T47D (cell line): ENCODE data around the gene CDC42SE2.

Experiments used
- DNase-seq, 2 experiments: peaks; one replicate each; pipeline versions ENCODE4 v3.0.0 to v3.0.0-alpha.2; 2011 to 2012; ENCODE audit warnings: low read depth in 1 of 2, low spot score in 1 of 2
- JUND ChIP-seq: IDR thresholded peaks from 2 replicates; pipeline ENCODE4 v1.6.1; 2012; ENCODE audit warnings: low read depth
- in situ Hi-C: cut with HindIII; loops from 2 replicates; pipeline ENCODE4 v1.10.0; 2016; ENCODE audit warnings: low sequenced_read_pairs, low pct_unique_long_range_greater_than_20kb

The CDC42SE2 gene

GRCh38 chr5:131357739-131358561 is 94.1 kb downstream of the CDC42SE2 start:
- DNase-seq: peak in 1 of 2 experiments; percentile 29
- in situ Hi-C loops: no loop called here
- TF ChIP-seq JUND: no peak

DNA sequence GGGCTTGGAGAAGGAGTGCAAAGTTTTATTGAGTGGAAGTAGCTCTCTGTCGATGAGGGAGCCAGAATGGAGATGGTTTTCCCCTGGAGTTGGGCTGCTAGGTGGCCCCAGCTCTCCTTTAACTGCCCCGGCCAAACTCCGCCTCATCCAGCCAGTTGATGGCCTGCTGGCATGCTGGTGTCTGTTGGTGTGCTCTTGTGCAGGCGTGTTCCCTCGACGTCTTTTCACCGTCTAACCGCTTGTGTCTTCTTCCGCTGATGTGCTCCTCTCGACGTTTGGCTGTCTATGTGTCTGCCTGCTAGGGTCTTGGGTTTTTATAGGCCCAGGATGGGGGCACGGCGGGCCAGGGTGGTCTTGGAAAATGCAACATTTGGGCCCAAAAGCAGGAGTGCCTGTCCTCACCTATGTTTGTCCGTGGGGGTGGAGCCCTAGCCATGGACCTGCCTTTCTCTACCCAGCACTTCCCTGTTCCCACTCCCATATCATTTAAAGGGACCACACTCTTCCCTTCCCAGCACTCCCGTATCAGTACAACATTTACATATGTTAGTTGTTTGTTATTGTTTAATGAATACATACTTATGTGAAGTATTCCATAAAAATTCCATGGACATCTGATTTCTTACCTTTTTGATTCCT is 97.9 kb downstream of the CDC42SE2 start:
- no peak for DNase-seq
- in situ Hi-C loops: no loop called here
- no peak for TF ChIP-seq JUND

GRCh38 chr5:131363811-131364506 is 100.1 kb downstream of the CDC42SE2 start:
- no peak for TF ChIP-seq JUND
- in situ Hi-C loops: no loop called here
- no peak for DNase-seq

DNA sequence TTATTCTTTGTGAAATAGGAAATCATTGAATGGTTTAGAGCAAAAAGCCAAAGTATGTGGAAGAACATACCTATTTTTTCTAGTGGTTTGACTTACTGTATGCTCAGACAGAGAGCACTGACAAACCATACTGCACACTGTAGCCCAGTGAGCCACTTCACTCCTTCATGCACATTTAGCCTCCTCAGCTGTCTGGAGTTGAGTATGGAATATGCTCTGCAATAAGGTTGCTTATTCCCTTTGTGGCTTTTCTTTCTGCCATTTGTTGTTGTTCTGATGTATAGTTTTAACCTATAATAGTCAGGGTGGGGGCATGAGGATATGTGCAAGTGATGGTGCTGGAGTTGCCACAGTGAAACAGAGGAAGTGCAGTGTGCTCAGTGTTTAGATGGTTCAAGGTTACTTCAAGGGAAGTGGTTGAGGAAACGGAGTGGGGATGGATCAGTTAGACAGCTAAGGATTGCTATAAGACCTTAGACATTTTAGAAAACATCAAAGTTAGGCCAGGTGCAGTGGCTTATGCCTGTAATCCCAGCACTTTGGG is 100.7 kb downstream of the CDC42SE2 start:
- no peak for DNase-seq
- no peak for TF ChIP-seq JUND

DNA sequence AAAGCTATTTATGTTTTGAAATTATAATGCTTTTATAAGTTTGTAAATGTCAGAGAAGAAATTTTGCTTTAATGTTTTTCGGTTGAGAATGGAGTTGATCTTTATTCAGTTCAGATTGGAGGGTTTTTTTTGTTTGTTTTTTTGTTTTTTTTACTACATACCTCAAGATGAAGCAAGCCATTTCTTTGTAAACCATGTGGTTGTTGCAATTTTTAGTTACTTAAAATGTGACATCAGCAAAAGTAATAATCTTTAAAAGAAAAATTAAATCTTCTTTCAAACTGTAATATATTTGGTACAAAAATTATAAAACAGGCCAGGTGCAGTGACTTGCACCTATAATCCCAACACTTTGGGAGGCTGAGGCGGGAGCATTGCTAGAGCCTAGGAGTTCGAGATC is 102.6 kb downstream of the CDC42SE2 start:
- TF ChIP-seq JUND: no peak
- in situ Hi-C loops: no loop called here
- no peak for DNase-seq

More for the DNA sequence above, 100.7 kb downstream of the CDC42SE2 start:
- in situ Hi-C loops: no loop called here

GRCh38 chr5:131367219-131367860 is 103.5 kb downstream of the CDC42SE2 start:
- TF ChIP-seq JUND: no peak
- in situ Hi-C loops: no loop called here
- no peak for DNase-seq

DNA sequence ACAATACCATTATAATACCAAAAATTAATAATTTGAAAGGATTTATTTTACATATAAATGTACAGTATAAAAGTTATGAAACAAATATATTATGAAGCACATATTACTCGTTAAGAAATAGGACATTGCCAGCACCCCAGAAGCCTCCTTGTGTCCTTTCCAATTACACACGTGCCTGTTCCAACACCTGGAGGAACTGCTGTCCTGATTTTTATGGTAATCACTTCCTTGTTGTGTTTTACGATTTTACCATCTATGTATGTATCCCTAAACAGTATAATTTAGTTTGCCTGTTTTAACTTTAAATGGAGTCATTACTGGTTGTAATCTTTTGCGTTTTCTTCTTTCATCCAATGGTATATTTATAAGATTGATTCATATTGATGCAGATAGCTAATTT is 105.0 kb downstream of the CDC42SE2 start:
- no peak for DNase-seq
- no peak for TF ChIP-seq JUND
- in situ Hi-C loops: no loop called here

DNA sequence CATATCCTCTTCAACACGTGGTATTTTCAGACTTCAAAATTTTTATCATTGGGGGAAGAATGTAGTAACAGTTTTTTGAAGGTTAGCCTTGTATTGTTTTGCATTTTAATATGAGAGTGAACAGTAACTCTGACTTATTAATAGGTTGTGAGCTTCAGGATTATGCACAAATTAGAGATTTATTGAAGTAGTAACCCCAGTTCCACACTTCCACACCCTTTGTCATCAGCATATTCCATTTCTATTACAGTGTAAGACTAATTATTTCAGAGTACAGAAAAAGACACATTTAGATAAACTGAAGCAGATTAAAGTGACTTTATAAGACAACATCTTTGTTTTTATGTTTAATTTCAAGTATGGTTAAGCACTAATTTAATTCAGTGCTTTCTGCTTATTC is 105.7 kb downstream of the CDC42SE2 start:
- DNase-seq: no peak
- no peak for TF ChIP-seq JUND
- in situ Hi-C loops: no loop called here

GRCh38 chr5:131371835-131372234 is 108.0 kb downstream of the CDC42SE2 start:
- DNase-seq: no peak
- in situ Hi-C loops: no loop called here
- TF ChIP-seq JUND: no peak

DNA sequence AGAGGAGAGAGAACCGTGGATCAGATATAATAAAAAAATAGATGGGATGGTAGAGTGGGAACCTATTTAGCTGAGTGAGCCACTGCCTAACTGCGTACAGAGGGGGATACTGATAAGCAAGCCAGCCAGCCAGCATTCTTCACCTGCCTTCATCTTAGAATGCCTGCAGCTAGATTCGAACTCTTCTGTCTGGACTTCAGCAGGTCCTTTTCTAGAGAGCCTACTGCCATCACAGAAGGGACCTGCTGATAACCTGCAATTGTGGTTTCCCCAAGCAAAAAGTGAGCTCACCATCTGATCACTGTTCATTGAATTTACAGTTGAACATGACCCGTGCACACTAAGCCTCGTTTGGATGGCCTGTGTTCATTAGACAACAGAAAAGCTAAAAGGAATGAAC is 109.4 kb downstream of the CDC42SE2 start:
- DNase-seq: no peak
- in situ Hi-C loops: no loop called here
- TF ChIP-seq JUND: no peak

DNA sequence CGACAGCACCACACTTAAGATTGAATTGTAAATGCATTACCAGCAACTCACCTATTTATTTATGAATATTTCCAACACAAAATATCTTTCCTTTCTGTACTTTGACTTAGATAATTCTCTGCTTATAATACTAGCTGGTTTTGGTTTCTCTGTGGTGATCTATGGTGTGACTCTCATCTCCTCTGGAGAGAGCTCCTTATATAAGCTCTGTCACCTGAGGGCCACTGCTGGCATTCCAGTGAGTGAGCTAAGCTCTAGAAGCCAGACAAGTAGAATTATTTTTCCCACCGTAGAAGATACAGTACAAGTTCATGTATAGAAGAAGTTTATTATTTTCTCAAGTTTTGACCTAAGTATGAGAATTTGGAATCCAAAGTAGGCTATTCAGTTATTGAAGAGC is 111.5 kb downstream of the CDC42SE2 start:
- in situ Hi-C loops: no loop called here
- no peak for DNase-seq
- TF ChIP-seq JUND: no peak

- in situ Hi-C loops: no loop called here
- no peak for TF ChIP-seq JUND
- no peak for DNase-seq
These were observed 113.5 kb downstream of the CDC42SE2 start for GRCh38 chr5:131377346-131377745.
